ENCODE measurements around the gene ZNF770. TPM values are rescaled to one million over a fixed set of nuclear protein-coding genes. Genes with fewer than 3 reads are reported as not detected.

ZNF770 gene, protein sequence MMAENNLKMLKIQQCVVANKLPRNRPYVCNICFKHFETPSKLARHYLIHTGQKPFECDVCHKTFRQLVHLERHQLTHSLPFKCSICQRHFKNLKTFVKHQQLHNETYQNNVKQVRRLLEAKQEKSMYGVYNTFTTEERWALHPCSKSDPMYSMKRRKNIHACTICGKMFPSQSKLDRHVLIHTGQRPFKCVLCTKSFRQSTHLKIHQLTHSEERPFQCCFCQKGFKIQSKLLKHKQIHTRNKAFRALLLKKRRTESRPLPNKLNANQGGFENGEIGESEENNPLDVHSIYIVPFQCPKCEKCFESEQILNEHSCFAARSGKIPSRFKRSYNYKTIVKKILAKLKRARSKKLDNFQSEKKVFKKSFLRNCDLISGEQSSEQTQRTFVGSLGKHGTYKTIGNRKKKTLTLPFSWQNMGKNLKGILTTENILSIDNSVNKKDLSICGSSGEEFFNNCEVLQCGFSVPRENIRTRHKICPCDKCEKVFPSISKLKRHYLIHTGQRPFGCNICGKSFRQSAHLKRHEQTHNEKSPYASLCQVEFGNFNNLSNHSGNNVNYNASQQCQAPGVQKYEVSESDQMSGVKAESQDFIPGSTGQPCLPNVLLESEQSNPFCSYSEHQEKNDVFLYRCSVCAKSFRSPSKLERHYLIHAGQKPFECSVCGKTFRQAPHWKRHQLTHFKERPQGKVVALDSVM
- total RNA-seq = 10 to 100 TPM; 20.9 to 27.4 (median 24.2) TPM

GRCh38 chr15:34988027-34988902 lies at the start of gene ZNF770:
Gene ZNF770, minus strand, starts transcription at chr15:34988287. Its CDS starts 4,853 bp downstream, at chr15:34983434.
- TF ChIP-seq POLR2AphosphoS5 (IDR thresholded peaks at IDR 0.05) = peak; percentile 65
- TF ChIP-seq, protein P1, sequence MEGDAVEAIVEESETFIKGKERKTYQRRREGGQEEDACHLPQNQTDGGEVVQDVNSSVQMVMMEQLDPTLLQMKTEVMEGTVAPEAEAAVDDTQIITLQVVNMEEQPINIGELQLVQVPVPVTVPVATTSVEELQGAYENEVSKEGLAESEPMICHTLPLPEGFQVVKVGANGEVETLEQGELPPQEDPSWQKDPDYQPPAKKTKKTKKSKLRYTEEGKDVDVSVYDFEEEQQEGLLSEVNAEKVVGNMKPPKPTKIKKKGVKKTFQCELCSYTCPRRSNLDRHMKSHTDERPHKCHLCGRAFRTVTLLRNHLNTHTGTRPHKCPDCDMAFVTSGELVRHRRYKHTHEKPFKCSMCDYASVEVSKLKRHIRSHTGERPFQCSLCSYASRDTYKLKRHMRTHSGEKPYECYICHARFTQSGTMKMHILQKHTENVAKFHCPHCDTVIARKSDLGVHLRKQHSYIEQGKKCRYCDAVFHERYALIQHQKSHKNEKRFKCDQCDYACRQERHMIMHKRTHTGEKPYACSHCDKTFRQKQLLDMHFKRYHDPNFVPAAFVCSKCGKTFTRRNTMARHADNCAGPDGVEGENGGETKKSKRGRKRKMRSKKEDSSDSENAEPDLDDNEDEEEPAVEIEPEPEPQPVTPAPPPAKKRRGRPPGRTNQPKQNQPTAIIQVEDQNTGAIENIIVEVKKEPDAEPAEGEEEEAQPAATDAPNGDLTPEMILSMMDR (IDR thresholded peaks at IDR 0.05) = no peak
- TF ChIP-seq POLR2A (IDR thresholded peaks at IDR 0.05) = peak; percentile 75 to 76
- no peak for TF ChIP-seq EP300 (IDR thresholded peaks at IDR 0.05)
- Histone ChIP-seq H3K27me3 (no peaks in the 10 kb centered on the region), H3K36me3 (peaks cover 0 to 12% of the 10 kb centered on the region in 2 donors), H3K4me3 (peak within 1 kb of the TSS; percentile 84 to 90), H3K27ac (peak within 1 kb of the TSS; percentile 81 to 98 (median 94)), H3K4me1 (peaks cover 13 to 45% (median 21%) of the 10 kb centered on the region in 3 donors), H3K9me3 (no peaks in the 10 kb centered on the region)
- peak; percentile 95 for ATAC-seq
- 0 to 1% methylated on average over 10 to 32 of the region's 60 CpGs for WGBS, 2 donors (ENCODE audit: low coverage in 1 of 2)

GRCh38 chr15:35028235-35028984 lies 40.3 kb upstream of the ZNF770 start:
- Histone ChIP-seq H3K27ac (no peak overlapping the region), H3K36me3 (no peaks in the 10 kb centered on the region), H3K27me3 (no peaks in the 10 kb centered on the region), H3K4me3 (no peak overlapping the region), H3K9me3 (no peaks in the 10 kb centered on the region), H3K4me1 (no peaks in the 10 kb centered on the region)
- no peak for ATAC-seq
- WGBS, 2 donors (ENCODE audit: low coverage in 1 of 2) = 77 to 84% methylated on average over 6 of the region's 6 CpGs
- TF ChIP-seq POLR2A (IDR thresholded peaks at IDR 0.05) (no peak), EP300 (IDR thresholded peaks at IDR 0.05) (no peak)
- TF ChIP-seq, protein P1 (IDR thresholded peaks at IDR 0.05) = no peak

DNA sequence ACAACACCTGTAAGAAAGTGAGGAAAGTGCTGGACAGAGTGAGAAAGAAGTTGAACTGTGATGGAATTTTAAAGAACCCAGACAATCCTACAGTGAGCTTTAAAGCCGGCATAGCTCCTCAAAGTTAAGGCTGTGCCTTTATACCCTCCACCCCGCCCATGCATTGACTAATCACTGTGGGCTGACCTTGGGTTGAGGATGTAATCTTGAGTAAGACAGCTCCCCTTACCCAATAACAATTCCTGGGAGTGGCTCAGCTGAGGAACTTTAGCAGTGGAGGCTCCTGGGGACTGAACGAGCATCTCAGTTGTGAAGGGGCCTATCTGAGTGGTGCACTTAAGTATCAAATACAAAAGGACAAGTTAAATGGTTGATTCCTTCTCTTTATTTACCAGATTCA lies 35.7 kb upstream of the ZNF770 start:
- Histone ChIP-seq H3K9me3 (no peaks in the 10 kb centered on the region), H3K27me3 (no peaks in the 10 kb centered on the region), H3K4me1 (no peaks in the 10 kb centered on the region), H3K36me3 (no peaks in the 10 kb centered on the region), H3K4me3 (no peak overlapping the region), H3K27ac (no peak overlapping the region)
- ATAC-seq = no peak
- TF ChIP-seq POLR2A (IDR thresholded peaks at IDR 0.05) (no peak), EP300 (IDR thresholded peaks at IDR 0.05) (no peak)
- 63 to 85% methylated on average over 2 to 3 of the region's 3 CpGs for WGBS, 2 donors (ENCODE audit: low coverage in 1 of 2)

GRCh38 chr15:35020974-35021373 lies 32.9 kb upstream of the ZNF770 start:
- Histone ChIP-seq H3K9me3 (no peaks in the 10 kb centered on the region), H3K27me3 (no peaks in the 10 kb centered on the region), H3K27ac (no peak overlapping the region), H3K36me3 (no peaks in the 10 kb centered on the region), H3K4me1 (no peaks in the 10 kb centered on the region), H3K4me3 (no peak overlapping the region)
- WGBS, 2 donors (ENCODE audit: low coverage in 1 of 2) = 94% methylated on average over 5 to 6 of the region's 6 CpGs
- no peak for ATAC-seq
- TF ChIP-seq POLR2AphosphoS5 (IDR thresholded peaks at IDR 0.05) (no peak), POLR2A (IDR thresholded peaks at IDR 0.05) (no peak), EP300 (IDR thresholded peaks at IDR 0.05) (no peak)
- TF ChIP-seq, protein P1 (IDR thresholded peaks at IDR 0.05) = no peak
